Astrocyte of the cerebellum (primary cell): Measurements from ENCODE around the gene DCXR.

Source experiments
- DNase-seq: peaks from one replicate; pipeline ENCODE4 v3.0.0-alpha.2; 2011; ENCODE audit warnings: low read depth
- H3K4me3 ChIP-seq: 2 replicates; pipeline ENCODE4 v1.5.1; 2011; ENCODE audit warnings: mild to moderate bottlenecking, low read depth, low read length, moderate library complexity
- in situ Hi-C: cut with HindIII; loops from 2 replicates; pipeline ENCODE4 v1.10.0; 2017; ENCODE audit warnings: low sequenced_read_pairs
- TF ChIP-seq, protein P1 (sequence below): IDR thresholded peaks from 2 replicates; pipeline ENCODE4 v1.5.1; 2012; ENCODE audit warnings: low read length, low read depth, moderate library complexity, mild to moderate bottlenecking; ENCODE audit errors: missing control alignments

The DCXR gene

DNA sequence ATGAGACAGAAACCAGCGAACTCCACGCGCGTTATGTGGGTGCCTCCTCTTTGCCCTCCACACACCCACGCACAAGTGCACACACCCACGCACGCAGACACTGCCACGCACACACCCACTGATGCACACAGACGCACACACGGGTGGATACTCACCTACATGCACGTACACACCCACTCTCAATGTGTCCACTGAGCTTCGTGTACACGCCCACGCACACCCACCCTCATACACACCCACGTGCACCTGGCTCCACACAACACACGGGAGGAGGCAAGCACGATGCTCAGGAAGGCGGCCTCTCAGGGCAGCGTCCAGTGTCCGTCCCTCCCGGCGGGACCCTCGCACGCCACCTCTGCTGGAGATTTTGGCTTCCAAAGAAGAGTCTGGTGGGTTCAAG, 9.9 kb upstream of the DCXR start:
- no peak for DNase-seq
- in situ Hi-C loops, result no loop called here
- no peak overlapping the region for H3K4me3 ChIP-seq
- TF ChIP-seq, protein P1, sequence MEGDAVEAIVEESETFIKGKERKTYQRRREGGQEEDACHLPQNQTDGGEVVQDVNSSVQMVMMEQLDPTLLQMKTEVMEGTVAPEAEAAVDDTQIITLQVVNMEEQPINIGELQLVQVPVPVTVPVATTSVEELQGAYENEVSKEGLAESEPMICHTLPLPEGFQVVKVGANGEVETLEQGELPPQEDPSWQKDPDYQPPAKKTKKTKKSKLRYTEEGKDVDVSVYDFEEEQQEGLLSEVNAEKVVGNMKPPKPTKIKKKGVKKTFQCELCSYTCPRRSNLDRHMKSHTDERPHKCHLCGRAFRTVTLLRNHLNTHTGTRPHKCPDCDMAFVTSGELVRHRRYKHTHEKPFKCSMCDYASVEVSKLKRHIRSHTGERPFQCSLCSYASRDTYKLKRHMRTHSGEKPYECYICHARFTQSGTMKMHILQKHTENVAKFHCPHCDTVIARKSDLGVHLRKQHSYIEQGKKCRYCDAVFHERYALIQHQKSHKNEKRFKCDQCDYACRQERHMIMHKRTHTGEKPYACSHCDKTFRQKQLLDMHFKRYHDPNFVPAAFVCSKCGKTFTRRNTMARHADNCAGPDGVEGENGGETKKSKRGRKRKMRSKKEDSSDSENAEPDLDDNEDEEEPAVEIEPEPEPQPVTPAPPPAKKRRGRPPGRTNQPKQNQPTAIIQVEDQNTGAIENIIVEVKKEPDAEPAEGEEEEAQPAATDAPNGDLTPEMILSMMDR, result no peak

DNA sequence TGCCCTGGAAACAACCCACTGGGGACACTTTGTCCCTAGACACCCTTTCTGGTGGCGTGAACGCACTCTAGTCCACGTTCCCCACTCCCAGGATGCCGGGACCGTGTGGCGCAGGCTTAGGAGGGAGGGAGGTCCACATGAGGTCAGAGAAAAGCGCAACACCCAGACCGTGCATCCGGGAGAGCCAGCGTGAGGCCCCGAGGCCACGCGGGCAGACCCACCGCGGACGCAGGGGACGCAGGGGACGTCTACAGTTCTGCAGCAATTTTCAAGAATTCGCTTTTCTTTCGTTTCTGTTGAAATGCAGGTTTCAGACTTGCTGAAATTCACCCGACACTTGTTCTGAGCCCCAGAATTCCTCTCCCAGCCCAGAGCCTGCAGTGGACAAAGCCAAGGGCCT, 9.4 kb upstream of the DCXR start:
- TF ChIP-seq, protein P1, result no peak

DNA sequence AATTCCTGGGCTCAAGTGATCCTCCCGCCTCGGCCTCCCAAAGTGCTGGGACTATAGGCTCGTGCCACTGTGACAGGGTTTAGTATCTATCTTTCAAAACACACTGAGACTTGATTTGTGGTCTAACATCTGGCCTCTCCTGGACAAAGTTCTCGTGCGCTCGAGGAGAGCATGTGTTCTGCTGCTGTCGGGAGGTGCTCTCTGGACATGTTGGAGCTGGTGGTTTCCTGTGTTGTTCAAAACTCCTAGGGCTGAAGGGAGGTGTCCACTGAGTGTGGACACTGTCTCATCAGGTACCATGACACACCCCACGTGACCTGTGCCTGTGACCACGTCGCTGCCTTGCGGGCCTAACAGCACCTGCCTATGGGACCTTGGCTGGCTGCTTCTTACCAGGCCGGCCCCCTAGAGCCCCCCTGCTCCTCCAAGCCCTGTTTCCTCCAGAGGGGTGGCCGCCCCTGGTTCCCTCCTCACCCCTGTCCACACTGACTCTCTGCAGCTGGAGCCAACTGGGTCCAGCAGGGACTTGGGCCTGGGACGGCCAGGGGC, 8.5 kb upstream of the DCXR start:
- DNase-seq, result no peak
- in situ Hi-C loops, result no loop called here
- no peak overlapping the region for H3K4me3 ChIP-seq
- TF ChIP-seq, protein P1, result no peak

More for the DNA sequence above, 9.4 kb upstream of the DCXR start:
- no peak overlapping the region for H3K4me3 ChIP-seq
- no peak for DNase-seq
- in situ Hi-C loops, result no loop called here

DNA sequence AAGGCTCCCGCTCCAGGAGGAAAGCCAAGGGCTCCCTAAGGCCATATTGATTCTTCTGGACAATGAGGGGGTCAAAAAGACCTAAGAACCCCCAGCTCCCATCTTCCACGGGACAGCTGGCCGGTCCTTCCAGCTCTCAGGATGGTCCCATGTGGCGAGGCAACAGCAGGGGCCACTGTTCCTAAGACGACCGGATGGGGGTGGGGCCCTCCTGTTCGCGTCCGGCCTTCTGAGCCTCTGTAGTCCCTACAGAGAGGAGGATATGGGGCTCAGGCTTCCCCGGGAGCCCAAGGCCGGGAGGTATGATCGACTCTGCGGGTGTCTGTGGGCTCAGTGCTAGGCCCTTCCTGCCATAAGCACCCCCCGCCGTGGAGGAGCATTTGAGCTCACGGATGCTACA, 6.0 kb upstream of the DCXR start:
- in situ Hi-C loops, result no loop called here
- TF ChIP-seq, protein P1, result no peak
- no peak overlapping the region for H3K4me3 ChIP-seq
- no peak for DNase-seq

DNA sequence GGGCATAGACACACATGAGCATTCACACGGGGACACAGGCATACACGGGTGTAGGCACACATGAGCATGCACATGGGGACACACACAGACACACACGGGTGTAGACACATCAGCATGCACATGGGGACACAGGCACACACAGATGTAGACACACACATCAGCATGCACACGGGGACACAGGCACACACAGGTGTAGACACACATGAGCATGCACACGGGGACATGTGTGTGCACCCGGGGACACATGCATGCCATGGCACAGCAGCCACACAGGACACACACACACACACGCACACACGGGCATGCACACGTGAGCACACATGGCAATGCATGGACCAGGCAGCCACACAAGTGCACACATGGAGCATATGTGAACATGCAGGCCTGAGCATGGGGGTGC, 5.2 kb upstream of the DCXR start:
- no peak overlapping the region for H3K4me3 ChIP-seq
- DNase-seq, result no peak
- in situ Hi-C loops, result no loop called here
- TF ChIP-seq, protein P1, result no peak

DNA sequence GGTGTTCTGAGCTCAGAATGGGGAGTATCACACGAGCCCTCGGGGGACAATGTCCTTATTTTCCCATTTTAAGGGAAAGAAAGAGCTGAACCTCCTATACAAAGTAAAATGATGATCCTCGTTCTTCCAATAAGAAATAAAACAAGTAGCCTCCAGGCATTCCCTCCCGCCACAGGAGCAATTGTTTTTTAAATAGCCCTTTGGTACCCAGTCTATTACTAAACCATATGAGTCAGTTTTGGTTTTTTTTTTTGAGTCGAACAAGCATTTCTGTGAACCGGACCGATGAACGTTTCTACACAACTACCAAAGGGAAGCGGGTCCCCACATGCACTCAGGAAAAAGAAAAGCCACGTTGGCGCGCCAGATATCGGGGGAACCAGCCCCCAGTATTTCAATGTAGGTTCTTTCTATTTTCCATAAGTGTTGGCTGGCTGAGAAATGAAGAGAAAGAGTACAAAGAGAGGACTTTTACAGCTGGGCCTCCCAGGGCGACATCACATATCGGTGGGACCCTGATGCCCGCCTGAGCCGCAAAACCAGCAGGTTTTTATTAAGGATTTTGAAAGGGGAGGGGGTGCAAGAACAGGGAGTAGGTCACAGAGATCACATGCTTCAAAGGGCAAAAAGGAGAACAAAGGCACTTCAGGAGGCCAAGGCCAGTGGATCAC, 3.8 kb upstream of the DCXR start:
- in situ Hi-C loops, result no loop called here
- no peak for DNase-seq
- no peak overlapping the region for H3K4me3 ChIP-seq
- TF ChIP-seq, protein P1, result no peak
